ENCODE results near the gene ATP10A.

- TF ChIP-seq ASH2L (IDR thresholded peaks at IDR 0.05; ENCODE audit: low read length) (no peak), CTCF (IDR thresholded peaks at IDR 0.05; ENCODE audit: control extremely low read depth in 1 of 3, insufficient read depth in 1 of 3, low read depth in 1 of 3, low read length in 3 of 3) (no peak), POLR2AphosphoS5 (IDR thresholded peaks at IDR 0.05; ENCODE audit: low read depth, low read length) (no peak), RAD21 (IDR thresholded peaks at IDR 0.05 in 1 of 2, conservative IDR thresholded peaks at IDR 0.05 in 1 of 2; ENCODE audit: low read depth in 2 of 2, low read length in 2 of 2) (no peak), TCF12 (IDR thresholded peaks at IDR 0.05; ENCODE audit: low read depth, low read length) (no peak), CEBPB (IDR thresholded peaks at IDR 0.05; ENCODE audit: low read depth, low read length) (no peak), JUN (IDR thresholded peaks at IDR 0.05; ENCODE audit: low read depth, low read length) (no peak), SRF (IDR thresholded peaks at IDR 0.05; ENCODE audit: low read depth, low read length) (no peak), GABPA (IDR thresholded peaks at IDR 0.05; ENCODE audit: borderline replicate concordance, insufficient read depth, low read length) (no peak), POLR2A (IDR thresholded peaks at IDR 0.05; ENCODE audit: control extremely low read depth in 1 of 2, low read depth in 2 of 2, low read length in 2 of 2) (no peak), EP300 (IDR thresholded peaks at IDR 0.05; ENCODE audit: borderline replicate concordance in 1 of 2, low read depth in 2 of 2, low read length in 2 of 2) (no peak)
These were observed 197.2 kb downstream of the ATP10A start for GRCh38 chr15:25665913-25666312.

All from H1 (cell line).